GM21576 (cell line): ENCODE measurements around the gene PHF11.
"Not testable (repeated sequence)": the region's sequence is repeated elsewhere in the genome, so short reads cannot be mapped to it uniquely, and the experiment has no call there.

ENCODE experiments used
- ATAC-seq: cut with Tn5 transposase; IDR thresholded peaks from one replicate; pipeline ENCODE4 v1.9.1; 2021; ENCODE audit warnings: mild to moderate bottlenecking, moderate library complexity; ENCODE audit not compliant: unreplicated experiment

Gene PHF11

DNA sequence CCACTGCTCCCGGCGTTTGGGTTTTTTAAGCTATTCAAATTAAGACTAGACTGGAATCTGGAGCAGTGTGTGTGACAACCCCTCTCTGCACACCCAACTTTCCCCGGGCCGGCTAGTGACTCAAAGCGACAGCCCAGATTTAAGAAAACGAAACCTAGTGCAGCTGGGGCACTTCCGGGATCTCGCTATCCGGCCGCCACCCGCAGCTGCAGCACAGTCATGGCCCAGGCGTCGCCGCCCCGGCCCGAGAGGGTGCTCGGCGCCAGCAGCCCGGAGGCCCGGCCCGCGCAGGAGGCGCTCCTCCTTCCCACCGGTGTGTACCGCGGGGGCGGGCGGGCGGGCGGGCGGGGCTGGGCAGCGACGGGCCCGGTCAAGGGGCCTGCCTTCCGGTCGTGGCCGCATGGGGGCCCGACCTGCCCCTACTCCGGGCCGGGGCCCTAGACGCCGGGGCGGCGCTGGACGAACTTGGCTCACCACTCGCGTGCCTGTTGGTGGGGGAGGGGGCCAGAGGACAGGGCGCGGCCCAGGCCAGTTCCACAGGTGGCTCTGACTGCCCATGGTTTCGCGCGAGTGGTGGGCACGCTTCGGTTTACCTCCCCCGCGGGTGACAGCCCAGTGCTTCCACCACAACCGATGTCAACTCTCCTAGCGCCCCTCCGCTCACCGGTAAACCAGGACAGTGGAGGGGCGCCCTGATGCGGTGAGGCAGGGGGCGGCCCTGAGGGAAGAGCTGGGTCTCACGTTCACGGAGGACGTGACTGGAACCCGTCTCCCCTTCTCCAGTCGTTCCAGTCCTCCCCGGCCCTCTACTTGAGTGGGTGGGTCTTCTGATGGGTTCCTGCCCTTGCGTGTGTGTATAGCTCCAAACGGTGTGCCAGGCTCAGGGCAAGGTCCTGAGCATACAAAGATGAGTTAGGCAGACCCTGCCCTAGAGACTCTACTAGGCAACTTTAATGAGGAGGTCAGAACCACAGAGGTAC lies at the start of gene PHF11:
TSS of gene PHF11 (plus strand) at position 171 of the 980 bp plus-strand sequence. CDS start at position 220, 49 bp downstream.
- ATAC-seq = peak; percentile 78

DNA sequence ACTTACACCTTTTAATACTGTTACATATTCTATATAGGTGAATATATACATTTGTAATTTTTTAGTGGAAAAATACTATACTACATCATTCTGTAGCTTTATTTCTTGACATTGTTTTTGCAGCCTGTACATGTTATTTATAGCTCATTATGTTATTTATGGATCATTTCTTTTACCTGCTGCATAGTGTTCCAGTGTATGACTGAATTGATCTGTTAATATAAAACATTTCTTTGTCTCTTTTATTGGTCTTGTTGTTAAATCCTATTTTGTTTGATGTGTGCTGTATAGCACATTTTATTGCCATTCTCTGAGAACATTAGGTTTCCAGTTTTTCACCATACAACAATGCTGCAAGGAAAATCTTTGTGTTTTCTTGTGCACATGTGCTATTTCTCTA lies 49.3 kb upstream of the PHF11 start:
- no peak for ATAC-seq

DNA sequence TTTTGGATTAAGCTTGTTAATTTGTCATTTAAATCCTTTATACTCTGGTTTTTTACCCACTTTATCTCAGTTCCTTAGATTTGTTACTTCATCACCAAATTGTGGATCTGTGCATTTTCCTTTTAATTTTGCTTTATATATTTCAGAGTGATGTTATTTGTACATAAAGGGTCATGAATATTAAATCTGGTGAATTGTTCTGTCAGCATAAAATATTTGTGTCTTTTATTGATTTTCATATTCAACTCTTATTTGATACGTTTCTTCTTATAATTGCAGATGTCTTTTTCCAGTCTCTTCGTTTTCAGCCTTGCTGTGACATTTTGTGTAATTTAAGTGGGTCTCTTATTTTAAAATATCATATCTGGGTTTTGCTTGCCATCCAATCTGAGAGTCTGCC lies 47.0 kb upstream of the PHF11 start:
- ATAC-seq = no peak

DNA sequence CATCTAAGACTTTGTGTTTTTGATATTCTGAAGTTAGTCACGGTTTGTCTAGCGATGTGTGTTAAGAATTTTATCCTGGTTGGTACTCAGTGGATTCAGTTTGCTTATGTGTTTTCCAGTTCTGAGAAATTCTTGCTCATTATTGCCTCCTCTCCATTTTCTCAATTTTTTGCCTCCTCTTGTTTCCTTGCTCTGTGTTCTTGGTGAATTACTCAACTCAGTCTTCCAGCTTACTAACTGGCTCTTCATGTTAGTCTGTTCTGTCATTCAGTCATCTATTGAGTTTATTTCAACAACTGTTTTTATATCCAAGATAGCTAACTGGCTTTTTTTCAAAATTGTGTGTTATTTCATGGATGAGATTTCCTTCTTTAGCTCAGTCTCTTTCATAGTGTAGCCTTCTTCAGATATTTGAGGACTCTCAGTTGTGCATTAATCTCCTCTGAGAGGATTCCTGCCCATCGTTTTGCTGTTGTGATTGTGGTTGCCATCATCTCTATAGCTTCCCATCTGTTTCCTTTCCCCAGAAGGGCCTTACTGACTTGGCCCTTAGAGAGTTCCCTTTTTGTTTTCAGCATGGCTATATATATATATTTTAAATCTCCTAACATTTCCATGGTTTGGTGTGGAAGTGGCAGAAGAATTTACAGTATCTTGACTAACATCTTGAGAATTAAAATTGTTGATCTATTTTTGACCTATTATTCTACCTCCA lies 45.5 kb upstream of the PHF11 start:
- no peak for ATAC-seq

DNA sequence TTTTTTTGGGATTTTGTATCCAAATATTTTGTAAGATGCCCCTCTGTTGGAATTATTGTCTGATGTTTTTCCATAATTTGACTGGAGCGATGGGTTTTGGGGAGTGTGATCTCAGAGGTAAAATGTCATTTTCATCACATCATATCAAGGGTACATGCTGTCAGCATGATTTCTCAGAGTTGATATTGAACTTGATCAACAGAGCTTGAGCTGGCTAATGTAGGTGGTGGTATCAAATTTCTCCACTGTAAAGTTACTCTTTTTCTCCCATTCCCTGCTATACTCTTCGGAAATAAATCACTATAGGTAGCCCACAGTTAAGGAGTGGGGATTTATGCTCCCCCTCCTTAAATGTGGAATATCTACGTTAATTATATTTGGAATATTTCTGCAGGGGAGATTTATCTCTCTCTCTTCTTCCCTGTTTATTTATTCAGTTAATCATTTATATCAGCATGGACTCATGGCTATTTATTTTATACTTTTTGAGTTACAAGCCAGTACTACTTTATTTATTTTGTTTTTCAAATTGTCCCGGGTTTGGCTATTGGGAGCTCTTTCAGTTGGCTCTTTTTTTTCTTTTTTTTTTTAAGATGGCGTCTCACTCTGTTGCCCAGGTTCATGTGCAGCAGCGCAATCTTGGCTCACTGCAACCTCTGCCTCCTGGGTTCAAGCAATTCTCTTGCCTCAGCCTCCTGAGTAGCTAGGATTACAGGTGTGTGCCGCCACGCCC lies 42.9 kb upstream of the PHF11 start:
- ATAC-seq = no peak

DNA sequence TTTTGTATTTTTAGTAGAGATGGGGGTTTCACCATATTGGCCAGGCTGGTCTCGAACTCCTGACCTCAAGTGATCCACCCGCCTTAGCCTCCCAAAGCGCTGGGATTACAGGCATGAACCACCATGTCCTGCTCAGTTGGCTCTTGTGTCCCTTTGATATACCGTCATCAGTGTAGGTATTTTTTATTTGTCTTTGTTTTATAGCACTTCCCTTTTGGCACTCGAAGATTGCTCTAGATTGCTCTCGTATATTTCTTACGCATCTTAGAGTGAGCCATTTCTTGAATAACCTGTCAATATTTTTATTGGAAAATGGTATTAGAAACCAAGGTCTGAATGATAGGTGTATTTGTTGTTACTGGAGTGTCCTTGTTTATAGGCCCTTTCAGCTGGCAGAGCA lies 42.3 kb upstream of the PHF11 start:
- ATAC-seq = no peak

DNA sequence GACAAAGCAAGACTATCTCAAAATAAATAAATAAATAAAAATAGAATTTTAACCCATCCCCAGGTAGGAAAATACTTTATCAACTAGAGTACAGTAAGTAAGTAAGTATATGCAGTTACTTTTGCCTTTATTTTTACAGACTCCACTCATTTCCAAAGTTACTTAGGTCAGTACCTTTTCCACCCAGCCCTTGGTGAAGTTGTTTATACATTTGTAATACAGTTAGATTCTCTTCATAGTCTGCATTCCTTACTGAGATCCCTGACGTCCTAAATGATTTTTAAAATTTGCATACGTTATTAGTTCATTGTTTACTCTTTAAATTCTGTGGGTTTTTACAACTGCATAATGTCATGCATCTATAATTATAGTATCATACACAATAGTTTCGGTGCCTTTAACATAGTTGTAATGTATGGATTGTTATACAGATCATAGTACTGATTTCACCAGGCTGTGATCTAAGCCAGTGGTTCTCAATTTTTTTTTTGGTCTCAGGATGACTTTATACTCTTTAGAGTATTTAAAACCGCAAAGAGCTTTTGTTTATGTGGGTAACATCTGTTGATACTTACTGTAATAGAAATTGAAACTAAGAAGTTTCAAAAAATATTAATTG lies 41.3 kb upstream of the PHF11 start:
- ATAC-seq = peak; percentile 90

DNA sequence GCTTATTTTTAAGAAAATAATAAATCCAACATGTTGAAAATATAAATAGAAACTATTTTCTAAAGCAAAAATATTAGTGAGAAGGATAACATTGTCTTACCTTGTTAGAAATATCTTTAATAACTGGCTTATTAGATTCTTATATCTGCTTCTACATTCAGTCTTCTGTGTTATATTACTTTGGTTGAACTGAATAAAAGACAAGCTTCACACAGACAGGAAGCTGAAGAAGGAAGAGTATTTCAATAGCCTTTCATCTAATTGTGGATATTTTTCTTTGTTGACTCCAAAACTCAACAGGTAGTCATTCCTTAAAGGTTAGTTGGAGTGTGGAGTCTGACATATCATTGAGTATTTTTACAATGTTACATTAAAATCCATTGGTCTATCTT lies 40.8 kb upstream of the PHF11 start:
- ATAC-seq = peak; percentile 27

DNA sequence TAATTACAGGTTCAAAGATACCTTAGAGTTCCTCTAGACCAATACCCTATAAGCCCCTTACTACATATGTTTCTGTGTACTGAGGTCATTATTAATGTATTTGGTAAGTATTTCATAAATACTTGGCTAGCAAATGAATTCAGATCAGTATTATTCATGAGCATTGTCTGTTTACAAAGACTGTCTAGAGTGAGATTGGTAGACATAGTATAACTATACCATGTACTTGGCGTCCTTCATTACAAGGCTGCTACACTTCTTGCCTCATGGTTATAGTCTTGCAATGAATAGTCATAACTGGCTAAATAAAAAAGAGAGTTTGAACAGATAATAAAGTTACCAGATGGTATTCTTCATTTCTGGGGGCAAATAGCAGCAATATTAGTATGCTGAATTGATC lies 39.6 kb upstream of the PHF11 start:
- ATAC-seq = no peak

DNA sequence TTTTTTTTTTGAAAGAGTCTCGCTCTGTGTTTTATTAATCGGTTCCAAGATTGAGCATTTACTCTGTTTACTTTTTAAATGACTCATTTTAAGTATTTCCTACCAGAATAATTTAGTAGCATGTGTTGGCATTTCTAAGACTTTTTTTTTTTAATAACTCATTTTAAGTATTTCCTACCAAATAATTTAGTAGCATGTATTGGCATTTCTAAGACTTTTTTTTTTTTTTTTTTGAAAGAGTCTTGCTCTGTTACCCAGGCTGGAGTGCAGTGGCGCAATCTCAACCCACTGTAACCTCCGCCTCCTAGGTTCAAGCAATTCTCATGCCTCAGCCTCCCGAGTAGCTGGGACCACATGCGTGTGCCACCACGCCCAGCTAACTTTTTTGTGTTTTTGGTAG lies 38.5 kb upstream of the PHF11 start:
- no peak for ATAC-seq

DNA sequence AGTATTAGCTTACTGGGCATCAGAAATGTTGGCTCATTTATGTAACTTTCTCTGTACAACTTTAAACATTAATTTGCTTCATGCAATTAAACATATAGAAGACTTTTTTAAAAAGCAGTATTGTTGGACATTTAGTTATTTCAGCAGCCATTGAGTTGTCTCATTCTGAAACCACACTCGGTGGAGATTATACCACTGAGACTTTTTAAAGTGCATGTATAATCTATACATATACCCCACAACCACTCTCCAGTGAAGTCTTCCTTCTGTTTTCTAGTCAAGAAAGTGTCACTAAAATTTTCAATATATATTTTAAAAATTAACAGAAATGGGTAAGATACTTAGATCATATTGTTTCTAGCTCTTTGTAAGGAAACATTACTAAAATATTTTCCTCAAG lies 36.2 kb upstream of the PHF11 start:
- no peak for ATAC-seq

DNA sequence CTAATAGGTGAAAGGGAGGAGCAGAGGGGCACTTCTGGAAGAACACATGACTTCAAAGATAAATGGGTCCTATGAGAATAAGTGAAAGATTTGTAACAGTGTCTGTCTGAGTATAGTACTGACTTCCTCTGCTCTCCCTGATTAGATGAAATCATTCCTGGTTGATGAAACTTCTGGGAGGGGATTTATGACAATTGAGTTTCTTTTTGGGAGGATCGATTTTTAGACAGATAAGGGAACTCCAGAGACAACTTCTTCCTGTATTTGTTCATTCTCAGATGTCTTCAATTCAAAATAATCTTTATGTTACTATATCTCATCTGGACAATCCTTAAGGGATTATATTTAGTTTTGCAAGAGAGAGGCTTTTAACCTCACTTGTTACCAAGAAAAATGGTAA lies 31.7 kb upstream of the PHF11 start:
- ATAC-seq = no peak

DNA sequence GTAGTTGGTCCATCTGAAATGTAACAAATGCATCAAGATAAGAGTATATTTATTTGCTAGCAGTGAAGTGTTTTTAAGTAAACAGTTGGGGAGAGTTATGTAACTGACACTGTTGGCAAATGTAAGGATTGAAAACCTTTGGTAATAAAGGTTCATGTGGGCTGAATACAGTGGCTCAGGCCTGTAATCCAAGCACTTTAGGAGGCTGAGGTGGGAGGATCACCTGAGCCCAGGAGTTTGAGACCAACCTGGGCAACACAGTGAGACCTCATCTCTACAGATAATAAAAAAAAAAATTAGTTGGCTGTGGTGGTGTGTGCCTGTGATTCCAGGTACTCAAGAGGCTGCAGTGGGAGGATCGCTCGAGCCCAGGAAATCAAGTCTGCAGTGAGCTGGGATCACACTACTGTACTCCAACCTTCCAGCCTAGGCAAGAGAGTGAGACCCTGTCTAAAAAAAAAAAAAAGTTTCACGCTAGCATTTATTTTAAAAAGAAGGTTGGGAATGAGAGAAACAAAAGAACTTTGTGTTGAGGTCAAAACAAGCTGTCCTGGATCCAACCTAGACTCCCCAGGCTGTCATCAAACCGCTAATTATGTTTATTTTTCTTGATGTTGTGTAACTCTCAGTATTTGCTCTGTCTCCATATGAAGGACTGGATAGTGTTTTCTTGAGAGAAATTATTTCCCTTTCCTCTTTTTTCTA lies 31.0 kb upstream of the PHF11 start:
- ATAC-seq = no peak

DNA sequence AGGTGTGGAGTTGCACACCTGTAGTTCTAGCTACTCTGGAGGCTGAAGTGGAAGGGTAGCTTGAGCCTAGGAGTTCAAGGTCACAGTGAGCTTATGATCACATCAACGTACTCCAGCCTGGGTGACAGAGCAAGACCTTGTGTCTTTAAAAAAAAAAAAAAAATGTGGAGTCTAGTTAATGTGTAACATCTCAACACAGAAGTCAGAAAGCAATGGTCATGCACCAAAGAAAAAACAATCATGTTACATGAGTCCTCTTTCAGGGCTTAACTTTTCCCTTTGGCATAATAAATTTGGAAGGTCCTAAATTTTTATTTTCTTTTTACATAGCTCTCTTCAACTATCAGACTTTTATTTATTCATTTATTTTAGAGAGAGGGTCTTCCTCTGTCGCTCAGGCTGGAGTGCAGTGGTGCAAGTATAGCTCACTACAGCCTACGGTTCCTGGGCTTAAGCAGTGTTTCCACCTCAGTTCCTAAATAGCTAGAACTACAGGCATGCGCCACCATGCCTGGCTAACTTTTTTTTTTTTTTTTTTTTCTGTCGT lies 29.4 kb upstream of the PHF11 start:
- no peak for ATAC-seq

DNA sequence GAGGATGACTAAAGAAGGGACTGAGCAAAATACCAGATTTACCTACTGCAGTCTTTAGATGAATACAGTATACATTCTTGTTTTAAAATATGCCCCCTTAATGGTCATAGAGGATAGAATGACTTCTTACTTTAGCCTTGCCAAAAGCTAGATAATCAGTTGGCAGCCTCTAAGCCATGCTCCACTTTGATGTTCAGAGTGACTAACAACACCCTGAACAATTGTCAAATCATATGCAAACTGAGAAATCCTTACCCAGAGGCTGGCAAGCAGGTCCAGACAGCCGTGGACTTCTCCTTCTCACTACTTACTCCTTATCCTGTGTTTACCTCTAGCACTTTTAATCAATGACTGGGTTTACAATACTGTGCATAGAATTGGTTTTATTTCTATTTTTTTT lies 23.6 kb upstream of the PHF11 start:
- ATAC-seq = no peak

DNA sequence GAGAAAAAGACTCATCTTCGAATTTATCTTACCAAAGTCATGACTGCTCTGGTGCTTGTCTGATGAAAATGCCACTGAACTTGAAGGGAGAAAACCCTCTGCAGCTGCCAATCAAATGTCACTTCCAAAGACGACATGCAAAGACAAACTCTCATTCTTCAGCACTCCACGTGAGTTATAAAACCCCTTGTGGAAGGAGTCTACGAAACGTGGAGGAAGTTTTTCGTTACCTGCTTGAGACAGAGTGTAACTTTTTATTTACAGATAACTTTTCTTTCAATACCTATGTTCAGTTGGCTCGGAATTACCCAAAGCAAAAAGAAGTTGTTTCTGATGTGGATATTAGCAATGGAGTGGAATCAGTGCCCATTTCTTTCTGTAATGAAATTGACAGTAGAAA lies 19.2 kb upstream of the PHF11 start:
- ATAC-seq = no peak

DNA sequence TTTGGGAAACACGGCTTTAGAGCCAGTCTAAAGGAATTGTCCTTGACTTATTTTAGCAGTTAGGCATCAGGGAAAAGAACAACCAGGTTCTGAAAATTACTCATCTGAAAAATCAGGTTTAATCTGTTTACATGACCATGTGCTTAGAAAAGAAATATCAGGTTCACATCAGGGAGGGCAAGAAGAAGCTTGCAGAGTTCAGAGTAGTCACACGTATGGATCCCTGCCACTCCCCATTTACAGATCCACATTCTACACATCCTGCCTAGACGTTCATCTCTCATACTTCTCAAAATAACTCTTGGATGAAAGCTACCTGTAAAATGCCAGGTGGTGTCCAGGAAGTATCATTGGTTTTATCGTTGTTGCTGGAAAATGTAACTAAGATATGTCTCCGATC lies 14.0 kb upstream of the PHF11 start:
- ATAC-seq = no peak

DNA sequence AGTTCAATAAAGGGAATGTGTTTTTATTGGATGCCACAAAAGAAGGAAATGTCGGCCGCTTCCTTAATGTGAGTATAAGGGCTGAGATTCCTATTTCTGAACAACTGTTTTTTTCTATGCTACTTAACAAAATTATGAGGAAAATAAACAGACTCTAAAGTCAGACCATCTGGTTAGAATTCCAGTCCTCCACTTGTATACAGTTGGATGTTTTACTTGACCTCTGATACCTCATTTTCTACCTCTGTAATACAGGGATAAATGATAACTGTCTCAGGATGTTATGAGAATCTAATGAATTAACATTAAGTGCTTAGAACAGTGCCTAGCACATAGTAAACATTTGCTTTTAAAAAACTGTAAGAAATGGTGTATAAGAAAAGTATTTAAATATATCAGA lies 7.2 kb upstream of the PHF11 start:
- no peak for ATAC-seq

DNA sequence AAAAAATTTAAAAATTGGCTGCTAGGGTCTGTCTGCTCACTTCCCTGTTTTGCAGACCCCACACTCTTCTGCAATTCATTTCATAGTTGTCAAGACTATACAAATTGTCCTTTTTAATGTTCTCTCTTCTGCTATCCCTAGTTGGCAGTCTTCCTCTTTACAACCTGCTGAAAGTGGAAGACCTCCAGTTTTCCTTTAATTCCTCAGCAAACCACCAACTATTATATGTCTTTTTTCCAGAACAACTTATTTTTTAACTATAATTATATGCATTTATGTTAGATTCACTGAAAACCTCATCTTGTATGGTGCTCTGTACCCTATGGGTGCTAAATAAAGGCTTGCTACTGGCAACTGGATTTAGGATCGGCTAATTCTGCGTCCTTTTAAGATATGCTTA lies 1.1 kb upstream of the PHF11 start:
- no peak for ATAC-seq

DNA sequence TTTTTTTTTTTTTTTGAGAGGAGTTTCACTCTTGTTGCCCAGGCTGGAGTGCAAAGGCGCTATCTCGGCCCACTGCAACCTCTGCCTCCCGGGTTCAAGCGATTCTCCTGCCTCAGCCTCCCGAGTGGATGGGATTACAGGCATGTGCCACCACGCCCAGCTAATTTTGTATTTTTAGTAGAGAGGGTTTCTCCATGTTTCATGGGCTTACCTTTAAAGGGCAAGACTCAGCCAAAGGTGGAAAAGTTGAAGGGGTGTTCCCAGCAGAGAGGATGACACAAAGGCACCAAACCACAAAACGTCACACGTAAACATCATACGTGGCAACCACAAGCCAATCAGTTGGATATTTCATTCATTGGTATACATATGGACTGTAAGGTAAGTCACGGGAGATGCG lies 1.1 kb downstream of the PHF11 start:
- ATAC-seq = not testable (repeated sequence)
